GM21529 (cell line): ENCODE measurements around the gene FRMPD1.

ENCODE experiments used
- ATAC-seq: cut with Tn5 transposase; IDR thresholded peaks from one replicate; pipeline ENCODE4 v1.9.1; 2021; ENCODE audit not compliant: unreplicated experiment

The FRMPD1 gene

GRCh38 chr9:37625758-37626147, 25.0 kb upstream of the FRMPD1 start:
- ATAC-seq: no peak

- no peak for ATAC-seq
These were observed 24.0 kb upstream of the FRMPD1 start for GRCh38 chr9:37626708-37627292.

GRCh38 chr9:37632479-37632878, 18.3 kb upstream of the FRMPD1 start:
- ATAC-seq: no peak

GRCh38 chr9:37635808-37636207, 14.9 kb upstream of the FRMPD1 start:
- ATAC-seq: no peak

- no peak for ATAC-seq
These were observed 14.0 kb upstream of the FRMPD1 start for GRCh38 chr9:37636511-37637448.

- ATAC-seq: no peak
These were observed 11.5 kb upstream of the FRMPD1 start for GRCh38 chr9:37639109-37639762.

GRCh38 chr9:37639841-37640240, 10.9 kb upstream of the FRMPD1 start:
- no peak for ATAC-seq

- no peak for ATAC-seq
These were observed 10.5 kb upstream of the FRMPD1 start for GRCh38 chr9:37640246-37640645.

- ATAC-seq: no peak
These were observed 9.4 kb upstream of the FRMPD1 start for GRCh38 chr9:37641331-37641730.

GRCh38 chr9:37643214-37643613, 7.5 kb upstream of the FRMPD1 start:
- ATAC-seq: no peak

GRCh38 chr9:37645903-37646506, 4.7 kb upstream of the FRMPD1 start:
- no peak for ATAC-seq

- no peak for ATAC-seq
These were observed 368 bp upstream of the FRMPD1 start for GRCh38 chr9:37650299-37650872.

GRCh38 chr9:37652261-37652660, 1.5 kb downstream of the FRMPD1 start:
- ATAC-seq: no peak

- ATAC-seq: no peak
These were observed 2.6 kb downstream of the FRMPD1 start for GRCh38 chr9:37653385-37653784.

- no peak for ATAC-seq
These were observed 6.2 kb downstream of the FRMPD1 start for GRCh38 chr9:37656936-37657335.

- no peak for ATAC-seq
These were observed 9.9 kb downstream of the FRMPD1 start for GRCh38 chr9:37660691-37661090.

GRCh38 chr9:37663926-37664325, 13.2 kb downstream of the FRMPD1 start:
- ATAC-seq: no peak

GRCh38 chr9:37667706-37668105, 17.0 kb downstream of the FRMPD1 start:
- no peak for ATAC-seq

GRCh38 chr9:37668116-37668601, 17.4 kb downstream of the FRMPD1 start:
- ATAC-seq: no peak

- ATAC-seq: no peak
These were observed 18.5 kb downstream of the FRMPD1 start for GRCh38 chr9:37669232-37669631.

GRCh38 chr9:37675661-37676060, 24.9 kb downstream of the FRMPD1 start:
- no peak for ATAC-seq
